GM19240 (cell line): ENCODE data around the gene HLA-B.
"Not testable (repeated sequence)": the region's sequence is repeated elsewhere in the genome, so short reads cannot be mapped to it uniquely, and the experiment has no call there.

Experiments used
- DNase-seq: peaks from one replicate; pipeline ENCODE4 v3.0.0; 2011; ENCODE audit warnings: low spot score; ENCODE audit not compliant: insufficient read length

Gene HLA-B

DNA sequence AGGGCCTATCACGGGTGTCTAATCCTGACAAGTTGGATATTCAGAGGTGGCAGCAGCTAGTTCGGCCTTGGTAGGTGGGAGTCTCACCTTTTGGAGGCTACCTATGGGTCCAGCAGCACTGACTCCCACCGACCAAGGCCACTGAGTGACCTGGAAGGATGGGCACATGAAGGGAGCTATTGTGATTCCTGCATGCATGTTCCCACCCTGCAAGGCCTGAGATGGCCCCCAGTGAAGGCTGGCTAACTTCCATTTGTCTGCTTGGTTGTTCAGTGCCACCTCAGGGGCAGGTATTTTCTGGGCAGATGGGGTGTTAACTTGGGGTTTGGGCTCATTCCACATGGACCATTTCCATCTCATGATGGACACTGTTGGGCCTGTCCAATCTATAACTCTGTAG is 28.1 kb upstream of the HLA-B start:
- no peak for DNase-seq

DNA sequence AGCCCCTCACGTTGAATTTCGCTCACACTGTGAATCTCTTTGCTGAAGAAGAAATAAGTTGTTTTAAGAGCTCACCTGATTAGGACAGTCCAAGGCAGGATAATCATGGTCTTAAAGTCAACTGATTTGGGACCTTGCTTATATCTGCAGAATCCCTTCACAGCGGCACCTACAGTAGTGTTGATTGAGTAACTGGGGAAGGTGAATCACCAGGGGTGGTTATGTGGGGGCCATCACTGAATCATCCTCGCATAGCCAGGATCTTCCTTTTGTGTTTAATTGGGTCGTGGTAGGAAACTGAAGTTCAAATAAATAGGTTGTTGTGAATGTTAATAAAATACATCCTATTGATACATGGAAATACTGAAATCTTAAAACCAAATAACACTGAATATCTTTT is 26.2 kb upstream of the HLA-B start:
- DNase-seq: no peak

DNA sequence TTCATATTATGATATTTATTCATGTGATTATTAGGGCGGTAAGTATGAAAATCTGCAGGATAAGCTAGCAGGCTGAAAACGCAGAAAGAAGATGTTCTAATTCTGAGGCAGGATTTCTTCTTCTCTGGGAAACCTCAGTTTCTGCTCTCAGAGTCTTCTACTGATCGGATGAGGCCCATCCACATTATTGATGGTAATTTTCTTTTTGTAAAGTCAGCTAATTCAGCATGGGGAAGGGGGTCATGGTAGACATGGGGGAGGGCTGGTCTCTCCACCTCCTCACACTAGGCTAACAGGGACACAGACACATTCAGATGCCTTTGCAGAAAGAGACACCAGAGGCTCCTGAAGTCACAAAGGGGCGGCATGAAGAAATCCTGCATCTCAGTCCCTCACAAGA is 24.7 kb upstream of the HLA-B start:
- DNase-seq: no peak

DNA sequence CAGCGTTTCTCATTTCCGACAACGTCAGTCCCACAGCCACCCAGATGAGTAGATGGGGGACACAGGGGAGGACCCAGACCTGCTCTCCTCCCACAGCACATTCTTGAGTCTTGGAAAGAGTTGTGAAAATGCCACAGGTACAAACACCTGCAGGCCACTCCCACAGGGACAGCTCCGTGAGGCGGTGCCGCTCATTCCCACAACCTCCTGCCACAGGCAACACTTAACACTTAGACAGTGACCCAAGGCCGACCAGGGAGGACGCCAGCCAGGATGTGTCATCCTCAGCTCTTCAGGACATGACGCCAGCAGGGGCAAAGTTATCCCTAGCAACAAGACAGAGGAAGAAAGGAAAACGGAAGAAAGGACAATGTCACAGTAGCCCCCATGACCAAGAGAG is 22.9 kb upstream of the HLA-B start:
- no peak for DNase-seq

DNA sequence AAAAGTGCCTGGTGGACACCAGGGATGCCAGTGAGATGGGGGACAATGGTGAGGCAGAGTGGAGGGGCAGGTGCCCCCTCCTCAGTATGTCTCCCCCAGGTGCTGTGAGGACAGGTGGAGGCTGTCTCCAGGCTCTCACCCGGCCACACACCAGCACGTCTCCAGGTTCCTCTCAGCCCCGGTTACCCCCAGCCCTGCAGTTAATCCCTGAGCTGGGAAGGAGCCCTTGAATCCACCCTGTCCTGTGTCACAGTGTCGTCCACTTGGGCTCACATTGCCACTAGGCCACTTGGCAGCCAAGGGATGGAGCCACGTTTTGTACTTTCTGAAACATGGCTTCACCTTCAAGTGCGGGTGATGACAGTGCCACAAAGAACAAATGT is 21.7 kb upstream of the HLA-B start:
- DNase-seq: no peak

DNA sequence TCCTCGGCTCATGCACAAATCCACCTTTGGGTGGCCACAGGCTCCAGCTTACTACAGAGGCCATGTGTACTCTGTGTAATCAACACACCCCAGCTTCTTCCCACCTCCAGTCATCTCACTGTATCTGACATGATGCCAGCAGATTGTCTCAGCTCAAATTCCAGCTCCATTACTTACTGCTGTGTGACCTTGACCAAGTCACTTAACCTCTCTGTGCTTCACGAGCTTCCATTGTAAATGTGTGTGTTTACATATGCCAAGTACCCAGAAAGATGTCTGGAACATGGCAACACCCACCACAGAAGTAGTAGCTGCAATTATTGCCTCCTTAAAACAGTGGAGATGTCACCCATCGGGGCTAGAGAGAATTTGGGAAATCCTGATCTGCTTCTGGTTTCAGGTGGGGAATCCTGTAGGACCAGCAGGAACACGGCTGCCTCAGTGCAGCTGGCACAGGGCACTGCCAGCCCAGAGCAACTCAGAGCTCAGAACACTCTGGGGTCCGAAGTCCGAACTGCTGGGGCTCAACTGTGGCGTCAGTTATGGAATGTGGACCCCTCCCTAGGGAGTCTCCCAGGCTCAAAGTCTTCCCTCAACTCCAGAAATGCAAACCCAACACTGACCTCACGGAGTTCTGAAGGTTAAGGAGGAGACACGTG is 21.2 kb upstream of the HLA-B start:
- DNase-seq: no peak

DNA sequence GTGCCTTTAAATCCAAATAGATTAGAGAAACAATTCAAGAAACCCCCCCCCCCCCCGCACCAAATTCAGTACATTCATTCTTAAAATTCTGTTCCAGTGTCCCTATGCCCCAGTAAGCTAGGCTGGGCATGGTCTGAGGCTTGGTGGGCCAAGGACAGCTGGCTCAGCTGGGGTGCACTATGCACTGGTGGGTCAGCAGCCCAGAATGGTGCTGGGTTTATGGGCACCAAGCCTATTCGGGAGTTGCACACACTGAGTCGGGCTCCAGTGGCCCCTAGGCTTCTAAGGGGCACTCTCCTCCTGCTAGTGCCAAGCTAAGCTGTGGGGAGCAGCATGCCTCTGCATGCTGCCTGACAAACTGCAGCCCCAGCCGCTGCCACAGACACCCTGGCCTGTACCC is 20.1 kb upstream of the HLA-B start:
- DNase-seq: no peak

DNA sequence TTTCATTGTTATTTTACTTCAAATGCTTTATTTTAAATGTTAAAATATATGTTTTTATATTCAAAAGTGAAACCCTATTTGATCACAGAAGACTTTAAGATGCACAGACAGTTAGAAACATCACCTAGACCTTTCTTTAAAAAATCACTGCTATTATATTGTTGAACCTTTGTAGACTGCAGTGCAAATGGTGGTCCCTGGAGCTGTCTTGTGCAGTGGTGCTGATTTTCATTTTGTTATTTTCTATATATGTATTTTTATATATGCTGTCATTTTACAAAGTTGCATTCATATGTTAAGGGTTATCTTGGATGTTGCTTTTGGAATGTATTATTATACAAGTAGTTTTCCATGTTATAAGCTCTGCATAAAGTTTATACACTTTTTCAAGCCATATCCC is 18.7 kb upstream of the HLA-B start:
- no peak for DNase-seq

DNA sequence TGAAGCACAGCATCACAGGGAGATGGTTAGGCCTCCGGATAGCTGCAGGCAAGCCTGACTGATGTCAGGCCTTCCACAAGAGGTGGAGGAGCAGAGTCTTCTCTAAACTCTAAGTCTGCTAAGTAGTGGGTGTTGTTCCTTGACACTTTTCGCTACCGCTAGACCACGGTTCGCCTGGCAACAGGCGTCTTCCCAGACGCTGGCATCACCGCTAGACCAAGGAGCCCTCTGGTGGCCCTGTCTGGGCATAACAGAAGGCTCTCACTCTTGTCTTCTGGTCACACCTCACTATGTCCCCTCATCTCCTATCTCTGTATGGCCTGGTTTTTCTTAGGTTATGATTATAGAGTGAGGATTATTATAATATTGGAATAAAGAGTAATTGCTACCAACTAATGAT is 17.1 kb upstream of the HLA-B start:
- not testable (repeated sequence) for DNase-seq

DNA sequence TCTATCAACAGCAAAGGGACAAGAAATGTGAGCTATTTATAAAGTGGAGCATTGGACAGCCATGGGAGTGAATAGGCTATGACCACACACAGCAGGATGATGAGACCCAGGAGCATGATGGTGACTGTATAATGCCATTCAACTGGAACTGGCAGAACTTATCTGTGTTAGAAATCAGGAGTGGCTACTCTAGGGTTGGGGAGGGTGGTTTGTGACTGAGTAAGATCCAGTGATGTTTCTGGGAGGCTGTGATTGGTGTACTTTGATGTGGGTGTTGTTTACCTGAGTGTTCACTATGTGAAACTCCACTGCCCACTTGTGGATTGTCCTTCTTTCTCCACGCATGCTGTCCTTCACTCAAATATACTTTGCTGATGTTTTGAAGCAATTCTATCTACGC is 11.5 kb upstream of the HLA-B start:
- DNase-seq: no peak

DNA sequence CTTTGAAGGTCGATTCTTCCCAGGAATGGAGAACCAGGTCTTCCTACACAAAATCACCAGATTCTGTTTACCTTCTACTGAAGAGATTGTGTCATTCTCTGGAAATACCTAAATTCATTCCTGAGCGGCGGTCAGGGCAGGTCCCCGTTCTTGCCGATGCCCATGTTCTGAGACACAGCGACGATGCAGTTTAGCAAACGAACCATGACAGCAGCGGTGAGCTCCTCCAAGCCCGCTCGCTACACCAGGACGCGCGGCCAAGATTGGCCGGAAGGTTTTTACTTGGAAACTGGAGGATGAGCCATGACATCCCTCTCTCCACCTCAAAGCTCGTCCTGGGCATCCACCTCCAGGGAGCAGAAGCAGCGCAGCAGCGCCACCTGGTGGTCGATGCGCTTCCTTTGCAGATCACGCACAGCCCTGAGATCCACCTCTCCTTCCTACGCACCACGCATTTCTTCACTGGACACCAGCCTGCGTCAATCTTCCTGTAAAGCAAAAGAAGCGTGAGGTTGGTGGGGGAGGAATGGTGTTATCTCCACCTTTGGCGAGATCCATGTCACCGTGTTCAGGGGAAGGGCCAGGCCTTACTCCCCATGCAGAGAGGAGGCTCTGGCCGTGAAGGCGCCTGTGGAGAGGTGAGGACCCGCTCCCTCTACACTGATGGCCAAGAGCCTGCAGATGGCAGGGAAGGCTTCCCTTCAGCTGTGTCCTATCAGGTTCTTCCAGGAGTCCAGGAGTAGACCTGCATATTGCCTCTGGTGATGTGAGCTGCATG is 9.9 kb upstream of the HLA-B start:
- DNase-seq: peak; percentile 18

DNA sequence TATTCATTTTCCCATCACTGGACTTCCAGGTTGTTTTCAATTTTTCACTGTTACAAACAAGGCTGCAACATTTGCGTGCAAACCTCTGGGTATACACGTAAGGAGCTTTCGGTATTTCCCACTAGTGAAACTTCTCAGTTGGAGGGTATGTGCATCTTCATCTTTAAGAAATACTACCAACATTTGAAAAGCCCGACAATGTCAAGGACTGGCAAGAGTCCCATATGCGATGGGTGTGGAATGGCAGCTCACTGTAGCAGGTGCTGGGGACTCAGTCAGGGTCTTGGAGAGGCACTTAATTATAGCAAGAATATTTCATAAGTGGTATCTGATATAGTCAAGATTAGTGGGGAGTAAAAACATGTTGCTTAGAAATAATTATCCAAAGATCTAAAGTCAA is 8.9 kb upstream of the HLA-B start:
- no peak for DNase-seq

DNA sequence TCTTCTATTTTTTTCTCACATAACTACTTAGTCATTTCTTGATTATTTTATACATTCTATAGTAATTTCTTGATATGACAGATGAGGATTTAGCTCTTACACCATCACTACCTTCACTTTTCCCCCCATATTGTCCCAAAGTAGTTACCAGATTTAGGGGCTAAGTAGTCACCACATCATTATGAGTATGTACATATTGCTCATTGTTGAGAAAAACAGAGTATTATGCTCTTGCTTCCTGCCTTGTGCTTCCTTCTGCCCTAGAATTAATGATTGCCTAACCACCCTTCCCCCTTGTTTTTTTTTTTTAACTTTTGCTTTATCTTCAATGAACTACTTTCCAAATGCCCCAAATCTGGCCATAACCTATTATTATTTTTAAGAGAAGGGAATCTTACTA is 6.8 kb upstream of the HLA-B start:
- DNase-seq: no peak

DNA sequence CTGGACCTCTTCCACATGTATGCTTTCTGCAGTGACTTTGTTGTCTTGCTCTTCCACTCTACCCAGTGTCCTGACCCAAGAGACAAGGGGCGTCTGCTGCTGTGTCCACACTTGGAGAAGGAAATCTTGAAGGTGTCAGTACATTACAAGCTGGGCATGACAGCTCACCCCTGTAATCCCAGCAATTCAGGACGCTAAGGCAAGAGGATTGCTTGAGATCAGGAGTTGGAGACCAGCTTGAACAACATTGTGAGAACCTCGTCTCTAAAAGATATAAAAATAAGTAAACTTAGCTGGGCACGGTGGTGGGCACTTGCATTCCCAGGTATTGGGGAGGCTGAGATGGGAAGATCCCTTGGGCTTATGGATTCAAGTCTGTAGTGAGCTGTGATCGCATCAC is 5.8 kb upstream of the HLA-B start:
- no peak for DNase-seq

DNA sequence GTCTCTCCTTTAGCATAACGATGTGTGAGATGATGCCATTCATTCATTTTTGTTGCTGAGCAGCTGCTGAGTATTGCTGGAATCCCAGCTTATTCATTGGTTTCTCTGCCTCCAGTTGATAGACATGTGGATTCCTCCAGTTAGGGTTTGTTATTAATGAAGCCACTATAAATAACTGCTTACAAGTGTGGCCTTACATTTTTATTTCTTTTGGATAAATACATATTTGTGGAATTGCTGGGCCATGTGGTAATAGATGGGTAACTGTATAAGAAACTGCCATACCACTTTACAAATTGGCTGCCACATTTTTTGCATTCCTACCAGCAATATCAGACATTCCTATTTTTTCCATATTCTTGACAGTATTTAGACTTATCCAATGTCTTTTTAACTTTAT is 2.6 kb upstream of the HLA-B start:
- DNase-seq: no peak

DNA sequence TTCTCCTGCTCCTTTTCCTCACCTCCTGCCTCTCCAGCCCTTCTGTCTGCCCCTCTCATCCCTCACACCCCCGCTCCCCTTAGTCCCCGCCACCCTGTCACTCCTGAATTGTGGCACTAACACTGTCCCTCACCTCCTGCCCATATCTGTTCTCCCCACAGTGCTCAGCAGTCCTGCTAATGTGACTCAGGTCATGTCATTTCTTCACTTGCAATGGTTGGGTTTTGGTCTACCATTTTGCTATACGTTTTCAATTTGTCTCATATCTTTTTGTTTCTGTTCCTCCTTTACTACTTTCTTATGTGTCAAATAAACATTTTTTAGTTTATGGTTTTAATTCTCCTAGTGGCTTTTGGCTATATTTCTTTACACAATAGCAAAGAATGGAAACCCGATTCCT is 1.3 kb upstream of the HLA-B start:
- no peak for DNase-seq

DNA sequence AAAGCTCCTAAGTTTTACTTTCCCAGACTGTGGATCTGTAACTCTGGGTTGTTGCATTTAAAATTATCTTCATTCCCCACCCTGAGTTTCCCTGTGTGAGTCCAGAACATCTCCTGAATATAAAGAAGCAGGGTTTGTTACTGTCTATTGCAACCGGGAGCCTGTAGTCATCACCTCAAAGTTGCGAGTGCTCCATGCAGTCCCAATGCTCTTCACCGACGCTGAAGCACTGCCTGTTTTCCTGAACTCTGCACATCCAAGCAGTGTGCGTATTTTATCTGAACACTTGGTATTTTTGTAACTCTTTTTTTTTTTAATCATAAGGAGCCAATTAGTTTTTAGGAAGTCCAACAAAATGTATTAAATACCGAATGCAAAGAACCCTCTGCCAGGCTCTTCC is 907 bp upstream of the HLA-B start:
- no peak for DNase-seq

DNA sequence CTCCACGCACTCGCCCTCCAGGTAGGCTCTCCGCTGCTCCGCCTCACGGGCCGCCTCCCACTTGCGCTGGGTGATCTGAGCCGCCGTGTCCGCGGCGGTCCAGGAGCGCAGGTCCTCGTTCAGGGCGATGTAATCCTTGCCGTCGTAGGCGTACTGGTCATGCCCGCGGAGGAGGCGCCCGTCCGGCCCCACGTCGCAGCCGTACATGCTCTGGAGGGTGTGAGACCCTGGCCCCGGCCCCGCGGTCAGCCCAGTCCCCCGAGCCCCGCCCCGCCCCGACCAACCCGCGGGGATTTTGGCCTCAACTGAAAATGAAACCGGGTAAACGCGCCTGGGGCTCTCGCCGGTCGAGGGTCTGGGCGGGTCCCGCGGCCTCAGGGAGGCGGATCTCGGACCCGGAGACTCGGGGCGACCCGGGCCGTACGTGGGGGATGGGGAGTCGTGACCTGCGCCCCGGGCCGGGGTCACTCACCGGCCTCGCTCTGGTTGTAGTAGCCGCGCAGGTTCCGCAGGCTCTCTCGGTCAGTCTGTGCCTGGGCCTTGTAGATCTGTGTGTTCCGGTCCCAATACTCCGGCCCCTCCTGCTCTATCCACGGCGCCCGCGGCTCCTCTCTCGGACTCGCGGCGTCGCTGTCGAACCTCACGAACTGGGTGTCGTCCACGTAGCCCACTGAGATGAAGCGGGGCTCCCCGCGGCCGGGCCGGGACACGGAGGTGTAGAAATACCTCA is 598 bp downstream of the HLA-B start:
- no peak for DNase-seq

DNA sequence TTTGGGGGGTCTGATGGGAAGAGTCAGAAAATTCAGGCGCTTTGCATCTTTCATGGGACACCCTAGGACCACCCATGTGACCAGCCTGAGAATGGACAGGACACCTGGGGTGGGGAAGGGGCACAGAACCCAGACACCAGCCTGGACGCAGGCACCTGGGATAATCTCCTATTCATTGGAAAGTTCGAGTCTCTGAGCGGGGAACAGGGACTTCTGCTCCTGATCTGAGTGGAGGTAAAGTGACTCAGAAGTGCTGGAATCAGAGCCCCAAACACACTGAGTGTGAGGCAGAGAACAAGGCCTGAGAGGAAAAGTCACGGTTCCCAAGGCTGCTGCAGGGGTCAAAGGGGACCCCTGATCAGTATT is 1.4 kb downstream of the HLA-B start:
- no peak for DNase-seq

DNA sequence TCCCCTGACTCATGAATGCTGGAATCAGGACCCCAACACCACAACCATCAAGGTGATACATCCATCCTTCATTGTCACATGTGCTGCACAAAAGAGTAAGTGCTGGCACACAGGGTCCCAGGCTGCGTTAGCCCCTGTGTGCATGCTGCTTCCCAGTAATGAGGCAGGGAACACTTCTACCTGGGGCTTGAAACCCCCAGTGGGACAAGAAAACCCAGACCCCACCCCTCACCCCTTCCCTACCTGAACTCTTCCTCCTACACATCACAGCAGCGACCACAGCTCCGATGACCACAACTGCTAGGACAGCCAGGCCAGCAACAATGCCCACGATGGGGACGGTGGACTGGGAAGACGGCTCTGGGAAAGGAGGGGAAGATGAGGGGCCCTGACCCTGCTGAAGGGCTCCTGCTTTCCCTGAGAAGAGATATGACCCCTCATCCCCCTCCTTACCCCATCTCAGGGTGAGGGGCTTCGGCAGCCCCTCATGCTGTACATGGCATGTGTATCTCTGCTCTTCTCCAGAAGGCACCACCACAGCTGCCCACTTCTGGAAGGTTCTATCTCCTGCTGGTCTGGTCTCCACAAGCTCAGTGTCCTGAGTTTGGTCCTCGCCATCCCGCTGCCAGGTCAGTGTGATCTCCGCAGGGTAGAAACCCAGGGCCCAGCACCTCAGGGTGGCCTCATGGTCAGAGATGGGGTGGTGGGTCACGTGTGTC is 2.0 kb downstream of the HLA-B start:
- no peak for DNase-seq

DNA sequence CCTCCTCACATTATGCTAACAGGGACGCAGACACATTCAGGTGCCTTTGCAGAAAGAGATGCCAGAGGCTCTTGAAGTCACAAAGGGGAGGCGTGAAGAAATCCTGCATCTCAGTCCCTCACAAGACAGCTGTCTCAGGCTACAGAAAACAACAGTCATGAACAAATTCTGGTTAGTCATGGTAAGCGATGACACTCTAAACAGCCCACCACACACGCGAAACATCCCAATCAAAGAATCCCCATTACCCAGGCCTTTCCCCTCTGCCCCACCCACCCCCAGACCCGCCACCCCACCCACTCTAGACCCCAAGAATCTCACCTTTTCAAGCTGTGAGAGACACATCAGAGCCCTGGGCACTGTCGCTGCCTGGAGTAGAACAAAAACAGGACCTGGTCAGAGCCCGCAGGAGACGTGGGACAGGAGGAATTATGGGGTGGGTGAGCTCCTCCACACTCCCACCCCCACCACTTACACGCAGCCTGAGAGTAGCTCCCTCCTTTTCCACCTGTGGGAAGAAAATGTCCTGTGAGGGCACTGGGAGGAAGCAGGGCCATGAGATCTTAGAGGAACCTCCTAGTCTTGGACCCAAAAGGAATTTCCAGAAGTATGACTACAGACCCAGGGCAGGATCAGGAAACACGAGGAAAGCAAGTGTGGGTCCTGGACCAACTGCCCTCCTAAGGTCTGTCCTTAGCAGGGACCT is 2.7 kb downstream of the HLA-B start:
- DNase-seq: no peak
